GM21825 (cell line): ENCODE measurements around the gene PGA3.
"Not testable (repeated sequence)": the region's sequence is repeated elsewhere in the genome, so short reads cannot be mapped to it uniquely, and the experiment has no call there.

Experiments
- ATAC-seq: cut with Tn5 transposase; IDR thresholded peaks from one replicate; pipeline ENCODE4 v1.9.1; 2021; ENCODE audit warnings: mild to moderate bottlenecking, moderate library complexity; ENCODE audit not compliant: unreplicated experiment

PGA3 gene

GRCh38 chr11:61204502-61205059, 1.3 kb downstream of the PGA3 start:
- ATAC-seq, result not testable (repeated sequence)

- not testable (repeated sequence) for ATAC-seq
Measured at GRCh38 chr11:61207636-61208310, 4.5 kb downstream of the PGA3 start.

GRCh38 chr11:61210629-61211028, 7.3 kb downstream of the PGA3 start:
- ATAC-seq, result not testable (repeated sequence)

DNA sequence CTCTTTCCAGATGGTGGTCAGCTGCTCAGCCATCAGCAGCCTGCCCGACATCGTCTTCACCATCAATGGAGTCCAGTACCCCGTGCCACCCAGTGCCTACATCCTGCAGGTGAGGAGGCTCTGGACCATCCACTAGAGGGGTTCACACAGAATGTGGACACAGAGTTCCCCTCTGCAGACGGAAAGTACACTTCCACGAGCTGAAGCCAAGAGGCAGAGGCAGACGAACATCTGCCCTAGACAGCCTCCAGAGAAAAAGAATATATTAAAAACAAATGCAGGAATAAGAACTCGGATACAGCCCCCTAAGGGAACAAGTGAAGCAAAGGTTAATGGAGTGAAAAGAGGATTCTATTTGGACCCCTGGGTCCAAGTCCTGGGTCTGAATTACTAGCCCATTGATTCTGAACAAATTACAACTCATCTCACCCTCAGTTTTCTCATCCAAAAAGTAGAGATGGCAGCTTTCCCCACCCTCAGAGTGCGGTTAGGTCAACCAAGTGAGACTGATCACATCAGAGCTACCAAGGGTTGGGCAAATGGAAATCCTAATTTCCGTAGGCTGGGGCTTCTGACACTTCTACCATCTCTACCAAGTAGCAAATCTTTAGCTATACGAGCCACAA, 8.1 kb downstream of the PGA3 start:
- ATAC-seq, result not testable (repeated sequence)

DNA sequence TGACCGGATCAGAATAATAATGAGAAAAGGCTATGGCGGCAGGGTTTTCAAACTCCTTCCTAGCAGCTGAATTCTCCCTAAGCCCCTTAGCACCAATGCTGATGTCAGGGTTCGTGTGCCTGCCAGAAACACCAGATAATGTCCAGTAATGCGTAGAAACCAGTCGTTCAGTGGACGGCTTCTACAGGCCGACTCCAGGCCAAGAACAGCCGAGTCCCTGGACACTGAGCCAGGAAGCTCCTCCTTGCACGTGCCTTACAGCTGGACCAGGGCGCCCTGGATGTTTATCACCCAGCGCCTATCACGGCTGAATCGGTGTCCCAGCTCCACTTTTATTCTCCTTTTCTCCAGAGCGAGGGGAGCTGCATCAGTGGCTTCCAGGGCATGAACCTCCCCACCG, 8.9 kb downstream of the PGA3 start:
- ATAC-seq, result not testable (repeated sequence)

- ATAC-seq, result not testable (repeated sequence)
Measured at GRCh38 chr11:61213711-61214324, 10.5 kb downstream of the PGA3 start.

DNA sequence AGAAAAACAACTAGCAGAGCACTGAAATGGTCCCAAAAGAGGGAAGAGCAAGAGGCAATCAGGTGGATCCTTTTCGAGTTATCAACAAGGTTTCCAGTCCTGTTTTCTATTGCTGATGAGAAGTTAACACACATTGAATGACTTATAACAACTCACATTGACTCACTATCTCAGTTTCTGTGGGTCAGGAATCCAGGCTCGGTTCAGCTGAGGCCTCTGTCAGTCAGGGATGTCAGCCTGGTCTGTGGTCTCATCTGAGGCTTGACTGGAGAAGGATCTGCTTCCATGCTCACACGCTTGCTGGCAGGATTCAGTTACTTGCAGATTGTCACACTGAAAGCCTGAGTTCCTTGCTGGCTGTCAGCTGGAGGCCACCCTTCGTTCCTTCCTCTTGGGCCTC, 15.0 kb downstream of the PGA3 start:
- ATAC-seq, result not testable (repeated sequence)

DNA sequence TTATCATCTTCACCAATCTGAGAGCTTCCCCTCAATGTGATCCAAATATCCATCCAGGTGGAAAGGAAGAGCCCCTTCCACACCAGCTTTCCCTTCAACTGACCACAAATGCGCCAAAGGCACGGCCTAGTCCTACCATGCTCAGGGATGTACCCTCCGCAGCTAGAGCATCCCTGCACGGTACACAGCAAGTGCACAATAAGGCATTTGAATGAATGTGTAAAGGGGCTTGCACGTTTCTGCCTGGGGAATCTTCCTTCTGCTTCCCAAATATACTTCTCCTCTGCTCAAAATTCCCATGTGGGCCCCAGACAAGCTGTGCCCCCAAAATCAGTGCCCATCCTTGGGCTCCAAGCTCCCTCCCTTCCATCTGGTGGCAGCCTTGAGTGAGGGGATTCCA, 15.7 kb downstream of the PGA3 start:
- ATAC-seq, result not testable (repeated sequence)

GRCh38 chr11:61222047-61222446, 18.7 kb downstream of the PGA3 start, which contains the start of gene PGA4:
PGA4 (plus strand) TSS chr11:61222347; CDS start chr11:61222401, 54 bp downstream.
- ATAC-seq, result not testable (repeated sequence)

DNA sequence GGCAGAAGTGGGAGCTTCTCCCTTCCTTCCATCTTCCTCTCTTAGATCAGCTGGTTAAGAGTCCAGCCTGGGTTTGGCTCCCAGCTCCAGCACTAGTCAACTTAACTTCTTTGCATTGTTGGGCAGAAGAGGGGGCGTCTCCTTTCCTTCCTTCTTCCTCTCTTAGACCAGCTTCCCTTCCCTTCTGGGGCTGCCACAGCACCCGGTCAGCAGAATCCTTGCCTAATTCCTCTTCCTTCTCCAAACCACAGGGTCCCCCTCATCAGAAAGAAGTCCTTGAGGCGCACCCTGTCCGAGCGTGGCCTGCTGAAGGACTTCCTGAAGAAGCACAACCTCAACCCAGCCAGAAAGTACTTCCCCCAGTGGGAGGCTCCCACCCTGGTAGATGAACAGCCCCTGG, 19.4 kb downstream of the PGA3 start:
- not testable (repeated sequence) for ATAC-seq

- ATAC-seq, result not testable (repeated sequence)
Measured at GRCh38 chr11:61226457-61227137, 23.3 kb downstream of the PGA3 start.

DNA sequence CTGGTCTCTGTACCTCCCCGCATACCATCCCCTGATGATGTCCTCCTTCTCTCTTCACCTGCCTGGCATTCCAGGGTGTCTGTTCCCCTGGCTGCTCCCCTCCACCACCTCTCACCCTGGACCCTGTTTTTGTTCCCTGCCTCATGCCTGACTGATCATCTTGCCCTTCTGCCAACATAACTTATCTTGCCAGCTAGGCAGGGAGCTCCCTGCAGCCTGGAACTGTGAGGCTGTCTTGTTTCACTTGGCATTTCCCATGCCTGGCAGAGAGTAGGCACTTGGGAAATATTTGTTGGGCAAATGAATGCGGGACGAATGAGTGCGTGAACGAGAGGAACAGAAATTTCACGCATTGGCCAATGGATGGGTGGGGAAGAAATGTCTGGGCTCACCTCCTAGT, 26.1 kb downstream of the PGA3 start:
- not testable (repeated sequence) for ATAC-seq

DNA sequence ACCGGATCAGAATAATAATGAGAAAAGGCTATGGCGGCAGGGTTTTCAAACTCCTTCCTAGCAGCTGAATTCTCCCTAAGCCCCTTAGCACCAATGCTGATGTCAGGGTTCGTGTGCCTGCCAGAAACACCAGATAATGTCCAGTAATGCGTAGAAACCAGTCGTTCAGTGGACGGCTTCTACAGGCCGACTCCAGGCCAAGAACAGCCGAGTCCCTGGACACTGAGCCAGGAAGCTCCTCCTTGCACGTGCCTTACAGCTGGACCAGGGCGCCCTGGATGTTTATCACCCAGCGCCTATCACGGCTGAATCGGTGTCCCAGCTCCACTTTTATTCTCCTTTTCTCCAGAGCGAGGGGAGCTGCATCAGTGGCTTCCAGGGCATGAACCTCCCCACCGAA, 27.7 kb downstream of the PGA3 start:
- ATAC-seq, result not testable (repeated sequence)

GRCh38 chr11:61231585-61231984, 28.3 kb downstream of the PGA3 start:
- not testable (repeated sequence) for ATAC-seq

DNA sequence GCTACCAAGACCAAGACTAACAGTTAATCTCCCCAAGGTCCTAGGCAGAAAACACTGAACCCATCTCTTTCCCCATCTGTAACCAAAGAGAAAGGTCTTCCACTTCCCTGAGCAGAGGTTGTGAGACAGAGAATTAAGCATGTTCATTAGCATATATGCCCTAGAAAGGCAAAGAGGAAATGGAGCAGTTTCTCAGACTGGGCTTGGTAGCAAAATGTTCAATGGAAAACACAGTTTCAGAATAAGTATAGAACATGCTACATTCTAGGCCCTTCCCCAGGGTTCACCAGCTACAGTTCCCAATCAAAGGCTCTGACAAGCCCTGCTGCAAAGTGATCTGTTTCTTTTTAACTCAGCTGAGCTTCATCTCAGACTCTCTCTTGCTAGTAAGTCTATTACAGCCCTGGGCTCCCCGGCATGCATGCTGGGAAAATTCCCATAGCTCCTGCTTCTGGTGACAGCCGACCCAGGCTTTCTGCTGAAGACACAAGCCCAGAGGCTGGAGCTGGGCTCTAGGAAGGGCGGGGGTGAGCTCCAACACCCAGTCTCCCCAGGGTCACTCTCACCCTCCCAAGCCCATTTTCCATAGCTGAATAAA, 29.3 kb downstream of the PGA3 start:
- ATAC-seq, result not testable (repeated sequence)

DNA sequence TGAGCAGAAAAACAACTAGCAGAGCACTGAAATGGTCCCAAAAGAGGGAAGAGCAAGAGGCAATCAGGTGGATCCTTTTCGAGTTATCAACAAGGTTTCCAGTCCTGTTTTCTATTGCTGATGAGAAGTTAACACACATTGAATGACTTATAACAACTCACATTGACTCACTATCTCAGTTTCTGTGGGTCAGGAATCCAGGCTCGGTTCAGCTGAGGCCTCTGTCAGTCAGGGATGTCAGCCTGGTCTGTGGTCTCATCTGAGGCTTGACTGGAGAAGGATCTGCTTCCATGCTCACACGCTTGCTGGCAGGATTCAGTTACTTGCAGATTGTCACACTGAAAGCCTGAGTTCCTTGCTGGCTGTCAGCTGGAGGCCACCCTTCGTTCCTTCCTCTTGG, 33.8 kb downstream of the PGA3 start:
- ATAC-seq, result not testable (repeated sequence)

- not testable (repeated sequence) for ATAC-seq
Measured at GRCh38 chr11:61240288-61240687, 37.0 kb downstream of the PGA3 start.

DNA sequence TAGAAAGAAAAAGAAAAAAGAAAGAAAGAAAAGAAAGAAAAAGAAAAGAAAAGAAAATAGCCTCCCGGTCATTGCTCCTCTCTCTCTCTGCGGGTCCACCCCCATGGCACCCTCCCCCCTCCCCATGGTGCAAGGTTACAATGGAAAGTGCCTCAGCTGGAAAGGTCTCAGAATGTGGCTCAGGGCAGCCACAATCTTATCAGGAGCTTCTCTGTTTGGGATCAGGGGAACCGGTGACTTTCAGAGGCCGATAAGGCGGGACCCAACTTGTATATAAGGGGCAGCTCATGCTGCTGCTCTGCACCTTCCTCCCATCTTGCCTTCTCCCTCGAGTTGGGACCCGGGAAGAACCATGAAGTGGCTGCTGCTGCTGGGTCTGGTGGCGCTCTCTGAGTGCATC, 37.6 kb downstream of the PGA3 start, which contains the start of gene PGA5:
TSS of gene PGA5 (plus strand) at position 301 of the 400 bp plus-strand sequence. CDS start at position 353, 52 bp downstream.
- ATAC-seq, result not testable (repeated sequence)

- ATAC-seq, result not testable (repeated sequence)
Measured at GRCh38 chr11:61241526-61241925, 38.2 kb downstream of the PGA3 start.

DNA sequence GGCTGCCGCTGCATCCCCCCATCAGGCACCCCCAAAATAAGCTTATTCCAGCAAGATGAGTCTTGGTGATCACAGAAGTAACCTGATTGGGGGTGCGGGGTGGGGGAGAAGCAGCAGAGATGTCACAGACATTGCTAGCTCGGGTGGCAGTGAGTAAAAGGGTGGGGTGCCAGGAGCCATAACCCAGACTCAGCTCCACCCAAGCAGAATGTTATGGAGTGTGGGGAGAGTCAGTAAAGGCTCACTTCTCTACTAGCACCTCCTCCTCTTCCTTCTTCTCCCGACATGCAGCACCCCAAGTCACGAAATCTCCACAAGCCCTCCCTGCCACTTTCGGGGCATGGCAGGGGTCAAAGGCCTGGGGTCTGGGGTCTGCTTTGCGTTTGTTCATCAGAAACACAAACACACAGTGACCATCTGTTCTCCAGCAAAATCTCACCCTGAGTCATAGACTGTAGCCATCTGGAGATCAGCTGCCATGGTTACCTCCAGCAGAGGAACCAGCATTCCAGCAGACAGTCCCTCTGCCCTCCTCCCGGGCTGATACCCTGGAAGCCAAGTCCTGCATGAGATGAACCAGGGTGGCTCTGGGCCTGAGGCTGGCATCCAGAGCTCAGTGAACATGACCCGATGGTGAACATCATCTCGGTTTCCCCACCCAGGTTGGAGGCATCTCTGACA, 42.1 kb downstream of the PGA3 start:
- not testable (repeated sequence) for ATAC-seq
